ENCODE data around the gene SGSM2.

GRCh38 chr17:2374549-2375285, 37.4 kb downstream of the SGSM2 start:
- TF ChIP-seq EZH2phosphoT487 (IDR thresholded peaks at IDR 0.05; ENCODE audit: borderline replicate concordance, low read length): no peak
- TF ChIP-seq CTCF (IDR thresholded peaks at IDR 0.05; ENCODE audit: low read depth, low read length, poor library complexity, severe bottlenecking): no peak
